COLO668 (cell line): ENCODE measurements around the gene RNF186.

Experiments used
- DNase-seq: peaks from one replicate; lab custom pipeline; 2025; ENCODE audit not compliant: unreplicated experiment; lab: John Stamatoyannopoulos, UW

RNF186 gene

GRCh38 chr1:19768353-19769210 is 46.5 kb downstream of the RNF186 start:
- no peak for DNase-seq

- no peak for DNase-seq
Observed at GRCh38 chr1:19765623-19766022, 49.5 kb downstream of the RNF186 start.

GRCh38 chr1:19764848-19765247 is 50.2 kb downstream of the RNF186 start:
- DNase-seq: no peak
